ENCODE data around the gene RAP2A.

- TF ChIP-seq EZH2 (IDR thresholded peaks at IDR 0.05; ENCODE audit: insufficient read depth, low read length): no peak
- TF ChIP-seq CTCF (IDR thresholded peaks at IDR 0.05; ENCODE audit: insufficient read depth, low read depth, low read length): no peak
Measured at GRCh38 chr13:97385146-97385545, 48.8 kb upstream of the RAP2A start.
